Measurements from ENCODE around the gene PITX2. TPM values are rescaled to one million over a fixed set of nuclear protein-coding genes. Genes with fewer than 3 reads are reported as not detected.

Gene PITX2
- total RNA-seq: 0.26 TPM in 1 of 2 replicates, not detected in the other

- peak; percentile 71 for DNase-seq (ENCODE audit: low read depth, low spot score)
Observed at GRCh38 chr4:110622841-110623717, at the start of gene PITX2. TSS of gene PITX2 (minus strand) at chr4:110623077. CDS start at chr4:110622460, 617 bp downstream.

- DNase-seq (ENCODE audit: low read depth, low spot score): no peak
Observed at GRCh38 chr4:110671679-110672078, 48.8 kb upstream of the PITX2 start.

- no peak for DNase-seq (ENCODE audit: low read depth, low spot score)
Observed at GRCh38 chr4:110669663-110670062, 46.8 kb upstream of the PITX2 start.

- no peak for DNase-seq (ENCODE audit: low read depth, low spot score)
Observed at GRCh38 chr4:110668463-110669235, 45.8 kb upstream of the PITX2 start.

- no peak for DNase-seq (ENCODE audit: low read depth, low spot score)
Observed at GRCh38 chr4:110667670-110668069, 44.8 kb upstream of the PITX2 start.

GRCh38 chr4:110666030-110666429, 43.2 kb upstream of the PITX2 start:
- DNase-seq (ENCODE audit: low read depth, low spot score): no peak

GRCh38 chr4:110663738-110664444, 41.0 kb upstream of the PITX2 start:
- no peak for DNase-seq (ENCODE audit: low read depth, low spot score)

GRCh38 chr4:110663206-110663605, 40.3 kb upstream of the PITX2 start:
- DNase-seq (ENCODE audit: low read depth, low spot score): no peak

GRCh38 chr4:110660755-110661154, 37.9 kb upstream of the PITX2 start:
- no peak for DNase-seq (ENCODE audit: low read depth, low spot score)

GRCh38 chr4:110654254-110654635, 31.4 kb upstream of the PITX2 start:
- DNase-seq (ENCODE audit: low read depth, low spot score): no peak

- no peak for DNase-seq (ENCODE audit: low read depth, low spot score)
Observed at GRCh38 chr4:110653321-110654253, 30.7 kb upstream of the PITX2 start.

- no peak for DNase-seq (ENCODE audit: low read depth, low spot score)
Observed at GRCh38 chr4:110644008-110644407, 21.1 kb upstream of the PITX2 start.

- DNase-seq (ENCODE audit: low read depth, low spot score): no peak
Observed at GRCh38 chr4:110643096-110643495, 20.2 kb upstream of the PITX2 start.

- no peak for DNase-seq (ENCODE audit: low read depth, low spot score)
Observed at GRCh38 chr4:110641218-110641617, 18.3 kb upstream of the PITX2 start.

GRCh38 chr4:110640576-110640975, 17.7 kb upstream of the PITX2 start:
- DNase-seq (ENCODE audit: low read depth, low spot score): no peak

- no peak for DNase-seq (ENCODE audit: low read depth, low spot score)
Observed at GRCh38 chr4:110639207-110640090, 16.6 kb upstream of the PITX2 start.

GRCh38 chr4:110638089-110638746, 15.3 kb upstream of the PITX2 start:
- DNase-seq (ENCODE audit: low read depth, low spot score): no peak

- no peak for DNase-seq (ENCODE audit: low read depth, low spot score)
Observed at GRCh38 chr4:110637408-110638088, 14.7 kb upstream of the PITX2 start.

Measured in pulmonary artery endothelial cell (primary cell).